Transverse colon (tissue), 4 donors: Measurements from ENCODE around the gene SETD3.
A peak's percentile ranks its signal among the peaks of the same experiment; 100 is the strongest.

Experiments used
- CTCF ChIP-seq, 5 experiments: fragments of 200-600 bp in 3 of 5; fragments of 450-650 bp in 2 of 5; sonication (generic) in 3 of 5; IDR thresholded peaks; 1 replicate in 2 of 5; 2 replicates in 3 of 5; pipeline ENCODE4 v1.5.1; 2016 to 2017; ENCODE audit warnings: antibody characterized with exemption in 5 of 5, inconsistent platforms in 3 of 5, mild to moderate bottlenecking in 2 of 5, moderate library complexity in 1 of 5
- EP300 ChIP-seq: sonication (generic); formaldehyde crosslinking; IDR thresholded peaks from one replicate; pipeline ENCODE4 v1.6.1; 2017; ENCODE audit warnings: antibody characterized with exemption, low read depth
- POLR2AphosphoS5 ChIP-seq, 3 donors: sonication (generic); formaldehyde crosslinking; IDR thresholded peaks; one replicate each; pipeline ENCODE4 v1.6.1; 2016; ENCODE audit warnings: antibody characterized with exemption in 3 of 3

GRCh38 chr14:99430491-99430890 lies 50.2 kb downstream of the SETD3 start:
- TF ChIP-seq EP300 (no peak), CTCF (IDR thresholded peaks at IDR 0.05) (peak in 1 of 5 experiments; percentile 11), POLR2AphosphoS5 (IDR thresholded peaks at IDR 0.05) (no peak)
